Endothelial cell of umbilical vein (primary cell): ENCODE data around the gene VTI1A. TPM values are rescaled to one million over a fixed set of nuclear protein-coding genes. Genes with fewer than 3 reads are reported as not detected.
A peak's percentile ranks its signal among the peaks of the same experiment; 100 is the strongest.

Experiments
- BruUV-seq: library from RNA; stranded (reverse); fragments of 400-500 nt; replicated peaks from 2 replicates; lab custom pipeline; 2021; lab: Mats Ljungman, UMichigan
- CTCF ChIA-PET: fragments of 300-600, 350-600 bp; sonication (Branson Sonifier 250); formaldehyde crosslinking; loops from one replicate; lab custom pipeline; 2021; ENCODE audit warnings: antibody characterized with exemption, inconsistent platforms; lab: Charles Lee
- POLR2A ChIA-PET: fragments of 300-600, 350-600 bp; sonication (Branson Sonifier 250); formaldehyde crosslinking; loops from one replicate; lab custom pipeline; 2021; ENCODE audit warnings: antibody characterized with exemption, inconsistent platforms; lab: Charles Lee
- DNase-seq: peaks from one replicate; pipeline ENCODE4 v3.0.0-alpha.2; 2011; ENCODE audit warnings: low read depth, low spot score
- FAIRE-seq: peaks from 2 replicates; lab custom pipeline; 2011; peaks lifted over from hg19 to GRCh38; lab: Jason Lieb, UNC
- H2AFZ ChIP-seq: 2 replicates; pipeline ENCODE4 v1.6.0; 2012; ENCODE audit warnings: low read depth, low read length, control low read depth, inconsistent platforms
- H3K27ac ChIP-seq: 2 replicates; pipeline ENCODE4 v1.5.1; 2011; ENCODE audit warnings: low read depth, mild to moderate bottlenecking, control low read depth, low read length, moderate library complexity; ENCODE audit not compliant: insufficient read depth
- H3K27me3 ChIP-seq, 2 experiments: 2 replicates each; pipeline versions ENCODE4 v1.6.0 to v1.6.1; 2011; ENCODE audit warnings: low read length in 2 of 2, mixed read lengths in 1 of 2; ENCODE audit not compliant: control insufficient read depth in 2 of 2, insufficient read depth in 2 of 2
- H3K36me3 ChIP-seq, 2 experiments: 2 replicates in 1 of 2; 3 replicates in 1 of 2; pipeline ENCODE4 v1.5.1; 2011; ENCODE audit warnings: low read length in 2 of 2, mild to moderate bottlenecking in 1 of 2, moderate library complexity in 1 of 2; ENCODE audit not compliant: control insufficient read depth in 2 of 2, insufficient read depth in 2 of 2; ENCODE audit errors: extremely low read depth in 1 of 2
- H3K4me1 ChIP-seq: 3 replicates; pipeline ENCODE4 v1.5.1; 2011; ENCODE audit warnings: mild to moderate bottlenecking, low read length; ENCODE audit not compliant: control insufficient read depth, insufficient read depth; ENCODE audit errors: extremely low read depth
- H3K4me2 ChIP-seq: 2 replicates; pipeline ENCODE4 v1.6.1; 2011; ENCODE audit warnings: low read length, control low read depth, mixed read lengths; ENCODE audit not compliant: insufficient read depth
- H3K4me3 ChIP-seq, 3 experiments: fragments of 200-600 bp in 1 of 3; sonication (generic), shearing (Covaris generic) in 1 of 3; replicated peaks in 1 of 3; 2 replicates each; pipeline ENCODE4 v1.5.1; 2011 to 2016; ENCODE audit warnings: control low read depth in 3 of 3, low read length in 3 of 3, mild to moderate bottlenecking in 2 of 3, inconsistent platforms in 1 of 3, low read depth in 1 of 3, moderate library complexity in 1 of 3; ENCODE audit not compliant: insufficient read depth in 1 of 3
- H3K79me2 ChIP-seq: 2 replicates; pipeline ENCODE4 v1.6.0; 2012; ENCODE audit warnings: low read length, inconsistent platforms; ENCODE audit not compliant: control insufficient read depth, insufficient read depth
- H3K9ac ChIP-seq: replicated peaks from 2 replicates; pipeline ENCODE3; 2011; ENCODE audit warnings: low read length, control low read depth; ENCODE audit not compliant: insufficient read depth; ENCODE audit errors: extremely low read depth
- H3K9me1 ChIP-seq: replicated peaks from 3 replicates; pipeline ENCODE4 v1.6.0; 2011; ENCODE audit warnings: mild to moderate bottlenecking, low read length; ENCODE audit not compliant: control insufficient read depth, insufficient read depth; ENCODE audit errors: extremely low read depth
- H3K9me3 ChIP-seq: replicated peaks from 2 replicates; pipeline ENCODE4 v1.5.1; 2012; ENCODE audit warnings: low read length, inconsistent platforms; ENCODE audit not compliant: control insufficient read depth, insufficient read depth
- H4K20me1 ChIP-seq: replicated peaks from 2 replicates; pipeline ENCODE3; 2011; ENCODE audit warnings: mild to moderate bottlenecking, low read length; ENCODE audit not compliant: control insufficient read depth, insufficient read depth; ENCODE audit errors: extremely low read depth
- EZH2 ChIP-seq: IDR thresholded peaks from 2 replicates; pipeline ENCODE4 v1.6.1; 2012; ENCODE audit warnings: borderline replicate concordance, low read depth, mild to moderate bottlenecking, moderate library complexity, low read length, inconsistent platforms; ENCODE audit not compliant: severe bottlenecking
- FOS ChIP-seq: IDR thresholded peaks from 2 replicates; pipeline ENCODE4 v1.6.1; 2011; ENCODE audit warnings: mild to moderate bottlenecking, low read length, moderate library complexity, borderline replicate concordance; ENCODE audit not compliant: insufficient read depth
- GATA2 ChIP-seq: IDR thresholded peaks from 2 replicates; pipeline ENCODE4 v1.7.0; 2011; ENCODE audit warnings: low read depth, mild to moderate bottlenecking, moderate library complexity, mixed read lengths, low read length; ENCODE audit not compliant: insufficient read length, insufficient read depth
- JUN ChIP-seq: IDR thresholded peaks from 2 replicates; pipeline ENCODE4 v1.6.1; 2011; ENCODE audit warnings: borderline replicate concordance, low read depth; ENCODE audit not compliant: insufficient read length, insufficient read depth
- MAX ChIP-seq: IDR thresholded peaks from 2 replicates; pipeline ENCODE4 v1.6.1; 2011; ENCODE audit not compliant: insufficient read depth, insufficient read length
- MYC ChIP-seq: IDR thresholded peaks from one replicate; pipeline ENCODE4 v1.6.1; 2011; ENCODE audit warnings: mild to moderate bottlenecking, low read depth, low read length
- POLR2AphosphoS5 ChIP-seq: IDR thresholded peaks from 2 replicates; pipeline ENCODE4 v1.6.1; 2012; ENCODE audit warnings: low read depth, mild to moderate bottlenecking, control low read depth, low read length, moderate library complexity; ENCODE audit not compliant: insufficient read depth
- dilution Hi-C: fragments of 300-500 bp; cut with MboI; formaldehyde crosslinking; loops from one replicate; pipeline ENCODE4 v1.15.0; 2019; ENCODE audit warnings: low sequenced_read_pairs; ENCODE audit not compliant: extremely low pct_ligation_motif_present
- intact Hi-C: fragments of 100-400 bp; cut with micrococcal nuclease; formaldehyde crosslinking; loops from one replicate; pipeline ENCODE4 v1.10.0; 2022
- polyA plus RNA-seq, 4 experiments: library from polyadenylated mRNA; depleted of rRNA in 3 of 4; stranded (reverse) in 3 of 4; unstranded in 1 of 4; fragments of >200 nt; gene quantifications; 2 replicates each; pipeline versions ENCODE4 v1.2.1 to v1.2.3, GENCODE V29; 2011 to 2012; ENCODE audit warnings: missing spikeins in 1 of 4
- total RNA-seq: library from RNA; stranded (reverse); gene quantifications from 2 replicates; pipeline ENCODE4 v1.2.3, GENCODE V29; 2021
- TF ChIP-seq, protein P1 (sequence below), 2 donors: IDR thresholded peaks; 1 replicate in 1 of 2; 2 replicates in 1 of 2; pipeline ENCODE4 v1.5.1; 2011; ENCODE audit warnings: low read length in 2 of 2, mild to moderate bottlenecking in 2 of 2, moderate library complexity in 2 of 2, control low read depth in 1 of 2, inconsistent platforms in 1 of 2, low read depth in 1 of 2; ENCODE audit not compliant: insufficient read depth in 1 of 2; ENCODE audit errors: extremely low read depth in 1 of 2

VTI1A gene
- total and polyA plus RNA-seq, 2 donors (not counting 3 experiments of a cell fraction or from before 2014, with no cell fraction given), result 10.8 to 35.6 TPM

DNA sequence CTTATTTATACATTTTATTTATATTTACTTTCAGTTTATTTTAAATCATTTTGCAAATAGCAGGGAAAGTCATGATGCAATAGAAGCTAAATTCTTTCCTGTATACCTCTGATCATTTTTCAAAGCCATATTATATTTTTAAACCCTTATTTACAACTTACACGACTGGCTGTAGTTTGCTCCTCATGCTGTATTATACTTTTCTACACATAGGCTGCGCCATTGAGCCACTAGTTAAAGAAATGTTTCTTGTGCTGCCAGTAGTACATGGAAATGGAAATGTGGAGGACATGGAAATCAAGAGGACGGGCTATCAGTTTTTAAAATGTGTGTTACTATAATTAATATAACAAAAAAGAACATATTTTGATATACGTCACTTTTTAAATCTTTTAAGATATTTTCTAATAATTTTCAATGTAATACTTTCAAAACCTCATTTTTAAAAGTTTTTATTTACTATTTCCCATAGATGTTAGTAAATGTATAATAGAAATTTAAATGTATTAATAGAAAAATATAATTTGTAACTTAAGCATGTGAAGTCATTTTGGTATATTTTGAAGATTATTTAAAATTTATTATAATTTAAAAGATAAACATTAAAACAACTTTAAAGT is 118.5 kb downstream of the VTI1A start:
- no peaks in the 10 kb centered on the region for H3K79me2 ChIP-seq
- CTCF ChIA-PET, result interaction anchor here (0.6 to 3.9 kb wide), 4 partner anchors 8 to 1842 kb away, joined by 3 to 23 read pairs (median 4); no protein-coding TSS in a partner anchor
- POLR2A ChIA-PET, result interaction anchor here (0.6 kb wide), 1 partner anchor 20 kb away, joined by 4 read pairs; no protein-coding TSS in a partner anchor
- no peaks in the 10 kb centered on the region for H3K36me3 ChIP-seq
- no peaks in the 10 kb centered on the region for H3K4me1 ChIP-seq
- no peak overlapping the region for H3K27ac ChIP-seq
- H4K20me1 ChIP-seq, result no peaks in the 10 kb centered on the region
- H3K9me3 ChIP-seq, result no peaks in the 10 kb centered on the region
- no peak overlapping the region for H3K4me2 ChIP-seq
- H3K9me1 ChIP-seq, result no peaks in the 10 kb centered on the region
- FAIRE-seq (peak; percentile 90), DNase-seq (peak; percentile 87)
- TF ChIP-seq MYC (no peak), JUN (no peak), EZH2 (no peak), POLR2AphosphoS5 (no peak), FOS (no peak), MAX (no peak), GATA2 (no peak)
- TF ChIP-seq, protein P1, sequence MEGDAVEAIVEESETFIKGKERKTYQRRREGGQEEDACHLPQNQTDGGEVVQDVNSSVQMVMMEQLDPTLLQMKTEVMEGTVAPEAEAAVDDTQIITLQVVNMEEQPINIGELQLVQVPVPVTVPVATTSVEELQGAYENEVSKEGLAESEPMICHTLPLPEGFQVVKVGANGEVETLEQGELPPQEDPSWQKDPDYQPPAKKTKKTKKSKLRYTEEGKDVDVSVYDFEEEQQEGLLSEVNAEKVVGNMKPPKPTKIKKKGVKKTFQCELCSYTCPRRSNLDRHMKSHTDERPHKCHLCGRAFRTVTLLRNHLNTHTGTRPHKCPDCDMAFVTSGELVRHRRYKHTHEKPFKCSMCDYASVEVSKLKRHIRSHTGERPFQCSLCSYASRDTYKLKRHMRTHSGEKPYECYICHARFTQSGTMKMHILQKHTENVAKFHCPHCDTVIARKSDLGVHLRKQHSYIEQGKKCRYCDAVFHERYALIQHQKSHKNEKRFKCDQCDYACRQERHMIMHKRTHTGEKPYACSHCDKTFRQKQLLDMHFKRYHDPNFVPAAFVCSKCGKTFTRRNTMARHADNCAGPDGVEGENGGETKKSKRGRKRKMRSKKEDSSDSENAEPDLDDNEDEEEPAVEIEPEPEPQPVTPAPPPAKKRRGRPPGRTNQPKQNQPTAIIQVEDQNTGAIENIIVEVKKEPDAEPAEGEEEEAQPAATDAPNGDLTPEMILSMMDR (IDR thresholded peaks at IDR 0.05; ENCODE audit: extremely low read depth in 1 of 2, insufficient read depth in 1 of 2, low read depth in 1 of 2, low read length in 2 of 2), result peak; percentile 53
- no peaks in the 10 kb centered on the region for H3K27me3 ChIP-seq
- BruUV-seq, result no TSS peak
- intact Hi-C loops (loop anchor here (1.0 to 5.0 kb wide), 6 partner anchors 387 to 997 kb away; partner anchors contain the start of gene TCF7L2), dilution Hi-C loops (loop anchor here (25.0 kb wide), 1 partner anchor 547 kb away; no protein-coding TSS in a partner anchor)
- no peak overlapping the region for H3K4me3 ChIP-seq
- H2AFZ ChIP-seq, result no peak overlapping the region
- H3K9ac ChIP-seq, result no peak overlapping the region
